Neuron (in vitro differentiated cells): Measurements from ENCODE around the gene CT47C1.
"Not testable (repeated sequence)": the region's sequence is repeated elsewhere in the genome, so short reads cannot be mapped to it uniquely, and the experiment has no call there.

ENCODE experiments used
- H2AFZ ChIP-seq: one replicate; pipeline ENCODE4 v1.6.1; 2013; ENCODE audit warnings: low read depth, mild to moderate bottlenecking, inconsistent platforms, low read length, moderate library complexity
- H3K27me3 ChIP-seq: one replicate; pipeline ENCODE4 v1.6.1; 2013; ENCODE audit warnings: low read length; ENCODE audit not compliant: insufficient read depth
- H3K36me3 ChIP-seq: one replicate; pipeline ENCODE4 v1.6.1; 2013; ENCODE audit warnings: low read length; ENCODE audit not compliant: insufficient read depth
- H3K4me1 ChIP-seq: one replicate; pipeline ENCODE4 v1.6.1; 2013; ENCODE audit warnings: low read length; ENCODE audit not compliant: insufficient read depth
- H3K4me3 ChIP-seq: 2 replicates; pipeline ENCODE4 v1.5.1; 2013; ENCODE audit warnings: mild to moderate bottlenecking, low read length, moderate library complexity
- H3K9me3 ChIP-seq: one replicate; pipeline ENCODE4 v1.6.1; 2013; ENCODE audit warnings: low read length

Gene CT47C1

GRCh38 chrX:119072744-119073143 lies at the start of gene CT47C1:
Gene CT47C1, plus strand, starts transcription at chrX:119072993. Its CDS starts 233 bp downstream, at chrX:119073226.
- Histone ChIP-seq H3K27me3 (peaks cover 14% of the 10 kb centered on the region), H3K4me3 (no peak within 1 kb of the TSS), H3K9me3 (no peaks in the 10 kb centered on the region), H2AFZ (no peak within 1 kb of the TSS), H3K36me3 (no peaks in the 10 kb centered on the region), H3K4me1 (no peaks in the 10 kb centered on the region)

GRCh38 chrX:119025900-119026299 lies 46.9 kb upstream of the CT47C1 start:
- H3K27me3 ChIP-seq: no peaks in the 10 kb centered on the region
- H3K4me1 ChIP-seq: no peaks in the 10 kb centered on the region
- H2AFZ ChIP-seq: no peak overlapping the region
- no peaks in the 10 kb centered on the region for H3K36me3 ChIP-seq
- no peak overlapping the region for H3K4me3 ChIP-seq
- no peaks in the 10 kb centered on the region for H3K9me3 ChIP-seq

- H3K9me3 ChIP-seq, H3K27me3 ChIP-seq, H2AFZ ChIP-seq, H3K36me3 ChIP-seq, H3K4me1 ChIP-seq, H3K4me3 ChIP-seq: not testable (repeated sequence)
These were observed 46.4 kb upstream of the CT47C1 start for GRCh38 chrX:119026344-119026743.

- H3K36me3 ChIP-seq, H2AFZ ChIP-seq, H3K4me3 ChIP-seq, H3K9me3 ChIP-seq, H3K4me1 ChIP-seq, H3K27me3 ChIP-seq: not testable (repeated sequence)
These were observed 44.6 kb upstream of the CT47C1 start for GRCh38 chrX:119027960-119028732.

- no peak overlapping the region for H3K4me3 ChIP-seq
- no peaks in the 10 kb centered on the region for H3K9me3 ChIP-seq
- no peak overlapping the region for H2AFZ ChIP-seq
- no peaks in the 10 kb centered on the region for H3K4me1 ChIP-seq
- H3K36me3 ChIP-seq: no peaks in the 10 kb centered on the region
- H3K27me3 ChIP-seq: no peaks in the 10 kb centered on the region
These were observed 44.0 kb upstream of the CT47C1 start for GRCh38 chrX:119028733-119029330.

- not testable (repeated sequence) for H3K9me3 ChIP-seq, H3K36me3 ChIP-seq, H3K4me3 ChIP-seq, H2AFZ ChIP-seq, H3K27me3 ChIP-seq, H3K4me1 ChIP-seq
These were observed 43.1 kb upstream of the CT47C1 start for GRCh38 chrX:119029656-119030055.

- no peaks in the 10 kb centered on the region for H3K9me3 ChIP-seq
- no peak overlapping the region for H2AFZ ChIP-seq
- H3K4me3 ChIP-seq: no peak overlapping the region
- H3K36me3 ChIP-seq: no peaks in the 10 kb centered on the region
- no peaks in the 10 kb centered on the region for H3K4me1 ChIP-seq
- no peaks in the 10 kb centered on the region for H3K27me3 ChIP-seq
These were observed 41.8 kb upstream of the CT47C1 start for GRCh38 chrX:119030990-119031389.

- no peaks in the 10 kb centered on the region for H3K9me3 ChIP-seq
- no peak overlapping the region for H3K4me3 ChIP-seq
- no peaks in the 10 kb centered on the region for H3K36me3 ChIP-seq
- no peak overlapping the region for H2AFZ ChIP-seq
- no peaks in the 10 kb centered on the region for H3K27me3 ChIP-seq
- H3K4me1 ChIP-seq: no peaks in the 10 kb centered on the region
These were observed 36.4 kb upstream of the CT47C1 start for GRCh38 chrX:119036107-119037029.

- Histone ChIP-seq H3K4me3 (no peak overlapping the region), H3K4me1 (no peaks in the 10 kb centered on the region), H3K27me3 (no peaks in the 10 kb centered on the region), H3K9me3 (no peaks in the 10 kb centered on the region), H2AFZ (no peak overlapping the region), H3K36me3 (no peaks in the 10 kb centered on the region)
These were observed 32.4 kb upstream of the CT47C1 start for GRCh38 chrX:119040432-119040831.

GRCh38 chrX:119041175-119041574 lies 31.6 kb upstream of the CT47C1 start:
- no peaks in the 10 kb centered on the region for H3K4me1 ChIP-seq
- no peaks in the 10 kb centered on the region for H3K27me3 ChIP-seq
- no peak overlapping the region for H2AFZ ChIP-seq
- no peaks in the 10 kb centered on the region for H3K36me3 ChIP-seq
- no peaks in the 10 kb centered on the region for H3K9me3 ChIP-seq
- H3K4me3 ChIP-seq: no peak overlapping the region

- Histone ChIP-seq H3K27me3 (no peaks in the 10 kb centered on the region), H3K4me1 (no peaks in the 10 kb centered on the region), H3K4me3 (no peak overlapping the region), H3K9me3 (no peaks in the 10 kb centered on the region), H3K36me3 (no peaks in the 10 kb centered on the region), H2AFZ (no peak overlapping the region)
These were observed 30.8 kb upstream of the CT47C1 start for GRCh38 chrX:119042040-119042439.

- Histone ChIP-seq H3K4me3 (no peak overlapping the region), H3K4me1 (no peaks in the 10 kb centered on the region), H3K27me3 (no peaks in the 10 kb centered on the region), H3K9me3 (no peaks in the 10 kb centered on the region), H2AFZ (no peak overlapping the region), H3K36me3 (no peaks in the 10 kb centered on the region)
These were observed 29.8 kb upstream of the CT47C1 start for GRCh38 chrX:119042996-119043395.

- Histone ChIP-seq H3K4me3 (no peak overlapping the region), H3K27me3 (no peaks in the 10 kb centered on the region), H3K4me1 (no peaks in the 10 kb centered on the region), H3K36me3 (no peaks in the 10 kb centered on the region), H2AFZ (no peak overlapping the region), H3K9me3 (no peaks in the 10 kb centered on the region)
These were observed 26.9 kb upstream of the CT47C1 start for GRCh38 chrX:119045884-119046283.
